Measurements from ENCODE around the gene PLXNB1.

GRCh38 chr3:48387634-48388033 lies 42.3 kb downstream of the PLXNB1 start:
- no peak for TF ChIP-seq ZKSCAN5 (CRISPR knock-in tag; IDR thresholded peaks at IDR 0.05)
- no peak for TF ChIP-seq POLR2A (IDR thresholded peaks at IDR 0.05; ENCODE audit: insufficient read depth in 1 of 2, low read depth in 2 of 2, low read length in 2 of 2)
- no peak for TF ChIP-seq ZHX1 (CRISPR knock-in tag; IDR thresholded peaks at IDR 0.05; ENCODE audit: low read depth)
- TF ChIP-seq ZMYM3 (CRISPR knock-in tag; IDR thresholded peaks at IDR 0.05), result no peak
- no peak for TF ChIP-seq HNRNPH1 (optimal IDR thresholded peaks at IDR 0.05; ENCODE audit: low read depth, low read length)
- TF ChIP-seq CTCF (CRISPR knock-in tag; IDR thresholded peaks at IDR 0.05), result no peak
- no peak for TF ChIP-seq MATR3 (CRISPR knock-in tag; IDR thresholded peaks at IDR 0.05)
- TF ChIP-seq PLRG1 (conservative IDR thresholded peaks at IDR 0.05), result no peak
- no peak for TF ChIP-seq MTF2 (CRISPR knock-in tag; IDR thresholded peaks at IDR 0.05; ENCODE audit: borderline replicate concordance)
- TF ChIP-seq CENPBD1 (CRISPR knock-in tag; IDR thresholded peaks at IDR 0.05; ENCODE audit: borderline replicate concordance, low read depth), result no peak

Data from HepG2 (cell line).